ENCODE data around the gene CUEDC1. TPM values are rescaled to one million over a fixed set of nuclear protein-coding genes. Genes with fewer than 3 reads are reported as not detected.

Gene CUEDC1
- total and polyA plus RNA-seq, 2 donors (not counting 1 experiment from before 2014, with no cell fraction given): 0.57 TPM; not detected in 1

- H3K4me3 ChIP-seq (ENCODE audit: control extremely low read depth in 1 of 5, extremely low read depth in 1 of 5, insufficient read depth in 1 of 5, low read depth in 2 of 5, low read length in 4 of 5): no peak overlapping the region
- Mint-ChIP-seq H3K4me1 (peaks cover 32% of the 10 kb centered on the region), H3K4me3 (peak overlapping the region; percentile 67), H3K27ac (no peak overlapping the region), H3K27me3 (peaks cover 49% of the 10 kb centered on the region), H3K9me3 (ENCODE audit: insufficient read depth) (peaks cover 2% of the 10 kb centered on the region)
- H4K20me1 ChIP-seq (ENCODE audit: control insufficient read depth, insufficient read depth, low read length, poor library complexity, severe bottlenecking): peaks cover 7% of the 10 kb centered on the region
- no peak overlapping the region for H3K27ac ChIP-seq (ENCODE audit: low read length in 2 of 2)
- H3K4me2 ChIP-seq (replicated peaks; ENCODE audit: low read depth, low read length, poor library complexity, severe bottlenecking): peak overlapping the region; percentile 53
- H2AFZ ChIP-seq (ENCODE audit: insufficient read depth, low read depth, low read length, poor library complexity, severe bottlenecking): no peak overlapping the region
- POLR2A ChIA-PET: interaction anchor here (0.6 to 1.6 kb wide), 3 partner anchors 47 to 960 kb away, joined by 4 to 8 read pairs (median 7); partner anchors contain the start of genes SRSF1 and VEZF1
- no peaks in the 10 kb centered on the region for H3K79me2 ChIP-seq (ENCODE audit: control insufficient read depth, insufficient read depth, low read length)
- DNase-seq (no peak), ATAC-seq (ENCODE audit: low read depth) (peak; percentile 8)
- H3K9ac ChIP-seq (ENCODE audit: low read length): no peak overlapping the region
- H3K9me3 ChIP-seq (ENCODE audit: control extremely low read depth in 1 of 3, control insufficient read depth in 2 of 3, insufficient read depth in 1 of 3, low read length in 2 of 3): peaks cover 0 to 13% (median 6%) of the 10 kb centered on the region in 3 donors
- intact Hi-C loops (cut with micrococcal nuclease): loop anchor here (1.0 kb wide), 1 partner anchor 16 kb away; no protein-coding TSS in a partner anchor
- H3K27me3 ChIP-seq (replicated peaks in 1 of 4; ENCODE audit: control extremely low read depth in 1 of 4, control insufficient read depth in 3 of 4, insufficient read depth in 4 of 4, low read length in 3 of 4): peaks cover 0 to 65% (median 33%) of the 10 kb centered on the region in 4 experiments
- 40% methylated on average over 4 of the region's 5 CpGs for WGBS (ENCODE audit: insufficient coverage)
- CTCF ChIA-PET: interaction anchor here (1.4 to 3.3 kb wide), 4 partner anchors 9 to 81 kb away, joined by 5 to 18 read pairs (median 14); partner anchors contain the start of gene CUEDC1
- TF ChIP-seq EZH2 (IDR thresholded peaks at IDR 0.05; ENCODE audit: borderline replicate concordance, insufficient read depth, low read depth, low read length, poor library complexity, severe bottlenecking) (no peak), CTCF (IDR thresholded peaks at IDR 0.05) (no peak)
- H3K4me1 ChIP-seq (ENCODE audit: control insufficient read depth in 2 of 2, insufficient read depth in 2 of 2, low read length in 2 of 2): peaks cover 26 to 33% of the 10 kb centered on the region in 2 donors
- H3K36me3 ChIP-seq (replicated peaks in 1 of 2; ENCODE audit: control extremely low read depth in 1 of 2, control insufficient read depth in 1 of 2, extremely low read depth in 1 of 2, insufficient read depth in 2 of 2, low read length in 1 of 2): no peaks in the 10 kb centered on the region
These were observed 14.4 kb downstream of the CUEDC1 start for GRCh38 chr17:57940653-57941329.

- TF ChIP-seq CTCF (IDR thresholded peaks at IDR 0.05): no peak
- no peak for TF ChIP-seq EZH2 (IDR thresholded peaks at IDR 0.05; ENCODE audit: borderline replicate concordance, insufficient read depth, low read depth, low read length, poor library complexity, severe bottlenecking)
- peaks cover 26 to 33% of the 10 kb centered on the region in 2 donors for H3K4me1 ChIP-seq (ENCODE audit: control insufficient read depth in 2 of 2, insufficient read depth in 2 of 2, low read length in 2 of 2)
- no peak for DNase-seq
- 64% methylated on average over 3 of the region's 5 CpGs for WGBS (ENCODE audit: insufficient coverage)
- no peaks in the 10 kb centered on the region for H3K36me3 ChIP-seq (replicated peaks in 1 of 2; ENCODE audit: control extremely low read depth in 1 of 2, control insufficient read depth in 1 of 2, extremely low read depth in 1 of 2, insufficient read depth in 2 of 2, low read length in 1 of 2)
- no peak overlapping the region for H3K27ac ChIP-seq (ENCODE audit: low read length in 2 of 2)
- peaks cover 7% of the 10 kb centered on the region for H4K20me1 ChIP-seq (ENCODE audit: control insufficient read depth, insufficient read depth, low read length, poor library complexity, severe bottlenecking)
- no peak for ATAC-seq (ENCODE audit: low read depth)
- Mint-ChIP-seq H3K9me3 (ENCODE audit: insufficient read depth) (peaks cover 2% of the 10 kb centered on the region), H3K4me3 (peak overlapping the region; percentile 67), H3K27me3 (peaks cover 48% of the 10 kb centered on the region), H3K4me1 (peaks cover 32% of the 10 kb centered on the region), H3K27ac (peak overlapping the region; percentile 24)
- no peaks in the 10 kb centered on the region for H3K79me2 ChIP-seq (ENCODE audit: control insufficient read depth, insufficient read depth, low read length)
- peaks cover 0 to 71% (median 36%) of the 10 kb centered on the region in 4 experiments for H3K27me3 ChIP-seq (replicated peaks in 1 of 4; ENCODE audit: control extremely low read depth in 1 of 4, control insufficient read depth in 3 of 4, insufficient read depth in 4 of 4, low read length in 3 of 4)
- no peak overlapping the region for H3K4me3 ChIP-seq (ENCODE audit: control extremely low read depth in 1 of 5, extremely low read depth in 1 of 5, insufficient read depth in 1 of 5, low read depth in 2 of 5, low read length in 4 of 5)
- POLR2A ChIA-PET: interaction anchor here (0.5 to 1.6 kb wide), 11 partner anchors 8 to 960 kb away, joined by 3 to 9 read pairs (median 4); partner anchors contain the start of genes CUEDC1, SRSF1 and VEZF1
- no peak overlapping the region for H3K9ac ChIP-seq (ENCODE audit: low read length)
- CTCF ChIA-PET: interaction anchor here (0.7 to 3.3 kb wide), 9 partner anchors 9 to 404 kb away, joined by 3 to 18 read pairs (median 5); partner anchors contain the start of gene CUEDC1
- H3K9me3 ChIP-seq (ENCODE audit: control extremely low read depth in 1 of 3, control insufficient read depth in 2 of 3, insufficient read depth in 1 of 3, low read length in 2 of 3): peaks cover 0 to 16% (median 6%) of the 10 kb centered on the region in 3 donors
- intact Hi-C loops (cut with micrococcal nuclease): loop anchor here (1.0 kb wide), 1 partner anchor 16 kb away; no protein-coding TSS in a partner anchor
- peak overlapping the region; percentile 53 for H3K4me2 ChIP-seq (replicated peaks; ENCODE audit: low read depth, low read length, poor library complexity, severe bottlenecking)
- no peak overlapping the region for H2AFZ ChIP-seq (ENCODE audit: insufficient read depth, low read depth, low read length, poor library complexity, severe bottlenecking)
These were observed 15.0 kb downstream of the CUEDC1 start for GRCh38 chr17:57940231-57940630.

Measured in B cell (primary cell).